ENCODE results near the gene MMD.
"Not testable (repeated sequence)": the region's sequence is repeated elsewhere in the genome, so short reads cannot be mapped to it uniquely, and the experiment has no call there.

MMD gene

GRCh38 chr17:55391764-55392467, 29.7 kb downstream of the MMD start:
- no peak for DNase-seq (ENCODE audit: low read depth)

- no peak for DNase-seq (ENCODE audit: low read depth)
These were observed 30.3 kb downstream of the MMD start for GRCh38 chr17:55391244-55391757.

GRCh38 chr17:55390364-55390977, 31.2 kb downstream of the MMD start:
- DNase-seq (ENCODE audit: low read depth): no peak

GRCh38 chr17:55389715-55390114, 31.9 kb downstream of the MMD start:
- not testable (repeated sequence) for DNase-seq (ENCODE audit: low read depth)

GRCh38 chr17:55388842-55389241, 32.8 kb downstream of the MMD start:
- no peak for DNase-seq (ENCODE audit: low read depth)

GRCh38 chr17:55386796-55387332, 34.8 kb downstream of the MMD start:
- no peak for DNase-seq (ENCODE audit: low read depth)

DNA sequence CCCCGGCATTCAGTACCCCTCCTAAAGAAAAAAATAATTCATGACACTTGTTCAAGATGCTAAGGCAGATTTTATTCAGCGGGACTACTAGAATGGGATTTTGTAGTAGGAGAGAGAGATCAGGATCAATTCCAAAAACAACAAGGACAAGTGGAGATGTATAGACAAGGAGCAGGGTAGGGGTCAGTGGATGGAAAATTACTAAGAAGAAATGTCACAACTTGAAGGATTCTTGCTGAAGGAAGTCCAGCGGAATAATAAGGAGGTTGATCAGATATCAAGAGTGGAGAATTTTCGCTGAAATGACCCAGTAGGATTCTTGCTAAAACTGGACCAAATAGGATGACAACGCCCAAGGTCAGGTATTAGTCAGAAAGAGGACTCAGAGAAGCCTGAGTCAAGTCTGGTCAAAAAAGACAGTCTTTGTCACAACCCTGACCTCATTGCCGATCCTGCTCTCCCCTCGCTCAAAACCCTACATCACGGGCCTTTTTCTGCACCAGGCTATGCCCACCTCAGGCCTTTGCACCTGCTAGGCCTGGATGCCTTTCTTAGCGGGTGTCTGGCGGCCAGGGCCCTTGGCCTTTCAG, 36.9 kb downstream of the MMD start:
- DNase-seq (ENCODE audit: low read depth): no peak

DNA sequence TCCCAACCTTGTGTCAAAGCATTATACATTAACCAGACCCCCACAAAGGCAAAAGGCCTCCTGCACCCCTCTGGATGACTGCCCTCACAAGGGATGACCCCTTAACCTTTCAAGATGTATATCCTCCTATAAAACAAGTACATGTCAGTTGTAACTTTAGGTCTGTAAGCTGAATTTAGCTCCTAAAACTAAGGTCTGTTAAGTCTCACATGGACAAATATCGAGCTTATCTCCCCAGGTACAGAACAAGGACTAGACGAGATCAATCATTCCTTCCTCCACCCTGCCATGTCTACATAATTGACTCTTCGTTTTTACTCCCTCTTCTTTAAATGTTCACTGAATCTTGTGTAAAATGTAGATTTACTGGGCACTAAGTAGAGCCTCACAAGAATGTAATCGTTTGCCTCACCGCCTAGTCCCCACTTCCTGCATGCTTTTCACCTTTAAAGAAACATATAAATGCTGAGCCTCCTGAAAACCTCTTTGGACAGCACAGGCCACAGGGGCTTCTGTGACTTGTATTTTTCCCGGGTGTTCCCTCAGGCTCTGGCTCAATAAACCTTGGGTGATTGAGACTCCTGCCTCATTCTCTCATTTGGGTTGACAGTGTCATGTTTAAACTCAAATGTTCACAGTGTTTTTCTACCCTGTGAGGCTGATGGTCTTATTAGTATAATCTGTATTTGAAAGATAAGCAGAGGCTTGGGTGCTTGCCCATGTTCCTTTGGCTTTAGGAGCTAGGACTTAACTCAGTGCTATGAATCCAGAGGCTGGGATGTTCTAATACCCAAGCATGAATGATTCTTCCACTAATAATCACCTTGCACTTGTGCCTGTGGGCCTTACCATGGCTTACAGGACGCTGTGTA, 37.6 kb downstream of the MMD start:
- DNase-seq (ENCODE audit: low read depth): no peak

GRCh38 chr17:55381017-55381770, 40.4 kb downstream of the MMD start:
- DNase-seq (ENCODE audit: low read depth): no peak

GRCh38 chr17:55377671-55378275, 43.9 kb downstream of the MMD start:
- DNase-seq (ENCODE audit: low read depth): no peak

DNA sequence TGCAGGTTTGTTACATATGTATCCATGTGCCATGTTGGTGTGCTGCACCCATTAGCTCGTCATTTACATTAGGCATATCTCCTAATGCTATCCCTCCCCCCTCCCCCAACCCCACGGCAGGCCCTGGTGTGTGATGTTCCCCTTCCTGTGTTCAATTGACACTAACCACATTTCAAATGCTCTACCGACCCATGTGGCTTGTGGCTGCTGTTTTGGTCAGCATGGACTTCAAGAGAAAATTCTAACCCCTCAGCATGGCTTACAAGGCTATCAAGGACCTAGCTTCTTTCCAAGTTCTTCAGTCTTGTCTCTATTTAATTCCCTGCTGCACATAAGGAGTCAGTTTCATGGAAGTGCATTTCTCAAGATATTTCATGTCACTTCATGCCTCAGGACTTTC, 52.9 kb downstream of the MMD start:
- no peak for DNase-seq (ENCODE audit: low read depth)

- DNase-seq (ENCODE audit: low read depth): no peak
These were observed 55.6 kb downstream of the MMD start for GRCh38 chr17:55366020-55366481.

DNA sequence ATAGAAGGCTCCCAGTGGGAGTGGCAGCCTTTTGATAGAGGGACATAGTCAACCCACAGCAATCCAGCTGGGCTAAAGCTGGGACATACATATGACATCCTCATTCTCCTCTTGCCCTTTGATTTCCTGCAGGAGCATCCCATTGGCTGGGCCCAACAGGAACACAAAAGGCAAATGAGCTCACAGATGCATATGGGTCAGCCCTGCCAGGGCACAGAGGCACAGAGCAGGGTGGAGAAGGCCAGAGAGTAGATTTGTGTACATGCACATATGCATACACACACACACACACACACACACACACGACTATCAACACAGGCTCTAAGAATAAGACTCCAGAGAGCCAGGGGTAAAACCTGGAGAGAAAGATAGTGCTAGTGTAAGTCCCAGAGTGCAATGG, 58.6 kb downstream of the MMD start:
- no peak for DNase-seq (ENCODE audit: low read depth)

DNA sequence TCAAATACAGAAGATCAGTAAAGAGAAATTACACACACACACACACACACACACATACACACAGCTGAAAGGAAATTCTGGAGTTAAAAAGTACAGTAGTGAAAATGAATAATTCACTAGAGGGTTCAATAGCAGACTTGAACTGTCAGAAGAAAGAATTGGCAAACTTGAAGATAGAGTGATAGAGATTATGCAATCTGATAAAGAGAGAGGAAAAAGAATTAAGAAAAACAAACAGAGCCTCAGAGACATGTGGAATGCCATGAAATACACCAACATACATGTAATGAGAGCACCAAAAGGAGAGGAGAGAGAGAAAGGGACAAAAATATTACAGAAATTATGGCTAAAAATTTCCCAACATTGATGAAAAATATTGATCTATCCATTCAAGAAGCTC, 60.7 kb downstream of the MMD start:
- DNase-seq (ENCODE audit: low read depth): no peak

DNA sequence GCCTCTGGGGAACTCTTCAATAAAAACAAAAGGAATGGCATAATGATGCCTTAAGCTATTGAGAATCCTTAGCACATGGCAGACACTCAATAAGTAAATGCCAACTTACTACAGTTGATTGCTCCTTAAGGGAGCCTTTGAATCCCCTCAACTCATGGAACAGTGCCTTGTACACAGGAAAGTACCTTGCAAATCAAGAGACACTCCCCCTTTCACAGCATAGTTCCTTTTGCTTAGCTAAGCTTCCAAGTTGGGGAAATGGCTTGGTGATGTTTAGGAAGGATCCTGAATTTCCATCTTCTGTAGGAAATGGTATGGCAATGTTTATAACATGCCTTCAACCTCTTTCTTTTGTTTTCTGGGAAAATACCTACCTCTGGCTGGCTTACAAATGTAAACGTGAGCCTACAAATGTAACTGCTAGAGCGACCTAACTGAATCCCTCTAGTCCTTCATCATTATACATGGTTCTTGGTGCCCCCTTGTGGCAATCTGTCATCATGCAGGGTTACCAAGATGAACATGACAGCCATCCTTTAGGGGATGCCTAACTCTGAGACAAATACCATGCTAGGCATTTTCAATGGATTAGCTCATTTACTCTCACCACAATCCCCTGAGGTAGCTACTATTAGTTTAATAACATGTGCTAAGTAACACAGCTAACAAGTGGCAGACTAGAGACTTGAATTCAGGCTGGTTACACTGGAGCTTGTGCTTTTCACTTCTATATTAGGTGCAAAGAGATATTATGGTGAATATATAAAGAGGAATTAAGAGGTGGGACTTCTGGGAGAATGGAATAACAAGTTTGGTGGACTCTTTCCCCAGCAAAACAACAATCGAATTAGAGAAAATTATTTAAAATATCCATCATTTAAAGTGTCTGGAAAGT, 65.0 kb downstream of the MMD start:
- DNase-seq (ENCODE audit: low read depth): peak; percentile 43

DNA sequence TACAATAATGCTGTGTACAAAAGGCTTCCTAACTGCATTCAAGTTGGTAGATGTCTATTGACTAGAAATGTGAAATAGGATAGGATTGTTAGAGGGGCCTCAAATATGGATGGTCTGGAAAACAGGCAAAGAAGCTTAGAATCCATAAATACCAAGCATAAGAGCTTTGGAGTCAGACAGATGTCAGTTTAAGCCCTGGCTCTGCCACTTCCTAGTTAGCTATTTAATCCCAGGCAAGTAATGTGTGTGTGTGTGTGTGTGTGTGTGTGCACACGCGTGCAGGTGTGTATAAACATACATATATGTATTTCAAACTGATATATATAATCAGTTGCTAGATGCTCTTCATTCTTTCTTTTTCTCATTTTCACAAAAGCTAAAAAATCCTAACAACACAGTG, 66.7 kb downstream of the MMD start:
- no peak for DNase-seq (ENCODE audit: low read depth)

- DNase-seq (ENCODE audit: low read depth): no peak
These were observed 67.6 kb downstream of the MMD start for GRCh38 chr17:55354010-55354409.

- no peak for DNase-seq (ENCODE audit: low read depth)
These were observed 70.4 kb downstream of the MMD start for GRCh38 chr17:55351226-55351625.

- no peak for DNase-seq (ENCODE audit: low read depth)
These were observed 70.8 kb downstream of the MMD start for GRCh38 chr17:55350825-55351205.

All from HS-27A (cell line).